HCT116 (cell line): ENCODE data around the gene CLSTN1.

Source experiments
- CBX3 ChIP-seq: IDR thresholded peaks from 2 replicates; pipeline ENCODE4 v1.6.1; 2012; ENCODE audit warnings: low read depth
- CTCF ChIP-seq, 3 experiments: fragments of 200-600 bp in 1 of 3; sonication (generic) in 1 of 3; IDR thresholded peaks in 2 of 3; conservative IDR thresholded peaks in 1 of 3; 2 replicates each; pipeline ENCODE4 v1.5.1; 2012 to 2017; ENCODE audit warnings: low read depth in 2 of 3, low read length in 2 of 3, antibody characterized with exemption in 1 of 3, borderline replicate concordance in 1 of 3, control low read depth in 1 of 3, mild to moderate bottlenecking in 1 of 3, mixed read lengths in 1 of 3, mixed run types in 1 of 3, moderate library complexity in 1 of 3; ENCODE audit not compliant: insufficient read depth in 1 of 3
- EZH2 ChIP-seq: fragments of 200-600 bp; sonication (generic); IDR thresholded peaks from 2 replicates; pipeline ENCODE4 v1.6.1; 2017; ENCODE audit warnings: antibody characterized with exemption, mixed run types
- EZH2phosphoT487 ChIP-seq: fragments of 200-600 bp; IDR thresholded peaks from 2 replicates; pipeline ENCODE4 v1.6.1; 2018; ENCODE audit warnings: antibody characterized with exemption, borderline replicate concordance
- JUND ChIP-seq: IDR thresholded peaks from 2 replicates; pipeline ENCODE4 v1.6.1; 2012
- POLR2A ChIP-seq: IDR thresholded peaks from 2 replicates; pipeline ENCODE4 v1.7.0; 2011; ENCODE audit warnings: borderline replicate concordance; ENCODE audit not compliant: insufficient read depth, insufficient read length; ENCODE audit errors: extremely low read depth
- POLR2AphosphoS5 ChIP-seq: IDR thresholded peaks from 2 replicates; pipeline ENCODE4 v1.6.1; 2011; ENCODE audit warnings: mild to moderate bottlenecking, low read depth, low read length, moderate library complexity
- SIN3A ChIP-seq: IDR thresholded peaks from 2 replicates; pipeline ENCODE4 v1.6.1; 2012; ENCODE audit warnings: low read depth
- SP1 ChIP-seq: IDR thresholded peaks from 2 replicates; pipeline ENCODE4 v1.6.1; 2012; ENCODE audit warnings: low read depth
- SRF ChIP-seq: IDR thresholded peaks from 2 replicates; pipeline ENCODE4 v1.6.1; 2012; ENCODE audit warnings: low read depth
- ZNF274 ChIP-seq: fragments of 200-500 bp; sonication (Bioruptor generic); IDR thresholded peaks from 2 replicates; pipeline ENCODE4 v1.6.1; 2014; ENCODE audit warnings: mild to moderate bottlenecking, low read depth, low read length, inconsistent platforms
- TF ChIP-seq, protein P1 (sequence below): IDR thresholded peaks from 2 replicates; pipeline ENCODE4 v1.6.1; 2012; ENCODE audit warnings: low read depth

DNA sequence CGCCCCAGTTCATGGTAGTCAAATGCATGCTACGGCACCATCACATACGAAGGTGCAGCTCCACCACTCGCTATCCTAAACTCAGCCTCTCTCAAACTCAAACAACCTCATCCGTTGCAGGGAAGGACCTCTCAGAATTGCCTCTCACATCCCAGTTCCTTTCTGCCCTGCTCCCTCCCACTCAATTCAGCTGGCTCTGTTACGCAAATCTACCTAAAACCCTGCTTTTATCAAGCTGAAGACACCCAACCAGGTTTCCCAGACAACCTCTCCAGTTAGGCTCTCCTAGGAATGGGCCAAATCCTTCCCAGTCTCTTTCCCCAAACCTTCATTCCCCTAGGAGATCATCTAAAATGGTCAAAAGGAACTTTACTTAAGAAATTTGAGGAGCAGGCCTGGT lies 62.9 kb downstream of the CLSTN1 start:
- TF ChIP-seq CTCF (IDR thresholded peaks at IDR 0.05 in 2 of 3, conservative IDR thresholded peaks at IDR 0.05 in 1 of 3; ENCODE audit: borderline replicate concordance in 1 of 3, insufficient read depth in 1 of 3, low read depth in 2 of 3, low read length in 2 of 3) (no peak), POLR2A (no peak), POLR2AphosphoS5 (no peak), CBX3 (no peak), SP1 (no peak), EZH2phosphoT487 (no peak), EZH2 (no peak), ZNF274 (no peak), SIN3A (no peak), JUND (no peak), SRF (no peak)
- TF ChIP-seq, protein P1, sequence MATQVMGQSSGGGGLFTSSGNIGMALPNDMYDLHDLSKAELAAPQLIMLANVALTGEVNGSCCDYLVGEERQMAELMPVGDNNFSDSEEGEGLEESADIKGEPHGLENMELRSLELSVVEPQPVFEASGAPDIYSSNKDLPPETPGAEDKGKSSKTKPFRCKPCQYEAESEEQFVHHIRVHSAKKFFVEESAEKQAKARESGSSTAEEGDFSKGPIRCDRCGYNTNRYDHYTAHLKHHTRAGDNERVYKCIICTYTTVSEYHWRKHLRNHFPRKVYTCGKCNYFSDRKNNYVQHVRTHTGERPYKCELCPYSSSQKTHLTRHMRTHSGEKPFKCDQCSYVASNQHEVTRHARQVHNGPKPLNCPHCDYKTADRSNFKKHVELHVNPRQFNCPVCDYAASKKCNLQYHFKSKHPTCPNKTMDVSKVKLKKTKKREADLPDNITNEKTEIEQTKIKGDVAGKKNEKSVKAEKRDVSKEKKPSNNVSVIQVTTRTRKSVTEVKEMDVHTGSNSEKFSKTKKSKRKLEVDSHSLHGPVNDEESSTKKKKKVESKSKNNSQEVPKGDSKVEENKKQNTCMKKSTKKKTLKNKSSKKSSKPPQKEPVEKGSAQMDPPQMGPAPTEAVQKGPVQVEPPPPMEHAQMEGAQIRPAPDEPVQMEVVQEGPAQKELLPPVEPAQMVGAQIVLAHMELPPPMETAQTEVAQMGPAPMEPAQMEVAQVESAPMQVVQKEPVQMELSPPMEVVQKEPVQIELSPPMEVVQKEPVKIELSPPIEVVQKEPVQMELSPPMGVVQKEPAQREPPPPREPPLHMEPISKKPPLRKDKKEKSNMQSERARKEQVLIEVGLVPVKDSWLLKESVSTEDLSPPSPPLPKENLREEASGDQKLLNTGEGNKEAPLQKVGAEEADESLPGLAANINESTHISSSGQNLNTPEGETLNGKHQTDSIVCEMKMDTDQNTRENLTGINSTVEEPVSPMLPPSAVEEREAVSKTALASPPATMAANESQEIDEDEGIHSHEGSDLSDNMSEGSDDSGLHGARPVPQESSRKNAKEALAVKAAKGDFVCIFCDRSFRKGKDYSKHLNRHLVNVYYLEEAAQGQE, result no peak
